GM10266 (cell line): ENCODE results near the gene CAMK2B.

Experiments
- DNase-seq: peaks from one replicate; pipeline ENCODE4 v3.0.0; 2012; ENCODE audit errors: extremely low spot score
- CTCF ChIP-seq: IDR thresholded peaks from 2 replicates; pipeline ENCODE4 v1.5.1; 2012; ENCODE audit warnings: mild to moderate bottlenecking, low read depth; ENCODE audit not compliant: control insufficient read depth, insufficient read depth; ENCODE audit errors: missing control alignments

The CAMK2B gene

DNA sequence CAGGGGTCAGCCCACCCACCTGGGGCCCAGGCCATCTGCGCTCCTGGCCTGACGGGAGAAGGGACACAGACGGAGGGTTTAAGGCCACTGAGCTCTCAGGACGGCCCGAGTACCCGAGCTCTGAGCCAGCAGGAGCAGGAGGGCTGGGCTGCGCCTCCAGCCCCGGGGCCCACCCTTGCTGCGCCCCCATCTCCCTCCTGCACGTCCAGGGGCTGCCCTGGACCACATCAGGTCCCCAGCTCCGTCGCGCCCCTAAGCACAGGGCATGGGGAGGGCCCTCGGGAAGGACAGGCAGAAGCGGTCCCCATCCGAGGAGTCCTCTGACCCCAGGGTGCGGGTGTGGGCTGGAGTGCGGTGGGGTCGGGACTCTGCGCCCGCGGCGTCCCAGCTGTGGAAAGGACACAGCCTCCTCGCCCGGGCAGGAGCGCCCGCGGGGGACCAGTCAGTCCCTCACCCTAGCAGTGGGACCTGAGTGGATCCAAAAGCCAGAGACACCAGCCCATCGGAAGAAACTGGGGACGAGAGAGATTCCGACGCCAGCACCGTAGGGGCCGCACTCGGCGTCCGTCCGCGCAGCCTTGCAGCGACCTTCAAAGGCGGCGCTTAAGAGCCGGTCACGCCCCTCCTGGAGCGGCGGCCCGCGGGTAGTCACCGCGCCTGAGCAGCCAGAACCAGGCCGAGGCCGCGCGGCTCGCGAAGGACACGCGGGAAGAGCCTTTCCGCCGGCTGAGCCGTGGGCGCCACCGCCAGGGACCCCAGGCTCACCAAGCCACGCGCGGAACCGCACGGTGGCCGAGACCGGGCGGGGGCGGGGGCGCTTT is 15.9 kb downstream of the CAMK2B start:
- peak; percentile 51 for DNase-seq
- no peak for TF ChIP-seq CTCF

DNA sequence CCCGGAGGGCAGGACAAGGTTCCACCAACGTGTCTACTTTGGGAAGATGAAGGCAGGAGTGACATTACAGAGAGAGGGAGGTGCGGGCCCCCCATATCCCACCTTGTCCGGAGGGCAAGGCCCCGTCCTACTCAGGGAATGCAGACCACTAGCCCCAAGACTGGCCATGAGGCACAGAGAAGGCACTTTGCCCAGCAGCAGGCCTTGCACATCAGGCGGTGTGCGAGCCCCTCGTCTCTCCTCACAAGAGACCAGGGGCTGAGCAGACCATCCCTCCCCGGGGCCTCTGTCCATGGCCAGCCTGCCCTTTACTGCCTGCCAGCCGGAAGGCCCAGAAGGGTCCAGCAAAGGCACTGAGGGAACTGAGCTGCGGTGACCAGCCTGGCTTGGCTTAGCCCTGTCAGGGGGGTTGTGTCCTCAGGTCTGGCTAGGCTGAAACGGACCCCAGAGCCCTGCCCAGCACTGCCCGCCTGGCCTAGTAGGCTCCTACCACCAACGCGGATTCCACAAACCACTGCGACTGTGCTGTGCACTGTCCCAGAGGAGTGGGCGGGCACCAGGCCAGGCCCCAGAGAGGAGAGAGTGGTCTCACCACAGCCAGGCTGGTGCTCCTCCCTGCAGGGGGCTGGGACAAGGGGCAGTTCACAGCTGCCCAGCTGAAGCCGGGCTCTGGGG is 16.7 kb downstream of the CAMK2B start:
- no peak for TF ChIP-seq CTCF
- peak; percentile 25 for DNase-seq

GRCh38 chr7:44307905-44308595 is 17.3 kb downstream of the CAMK2B start:
- DNase-seq = peak; percentile 19
- TF ChIP-seq CTCF = no peak

DNA sequence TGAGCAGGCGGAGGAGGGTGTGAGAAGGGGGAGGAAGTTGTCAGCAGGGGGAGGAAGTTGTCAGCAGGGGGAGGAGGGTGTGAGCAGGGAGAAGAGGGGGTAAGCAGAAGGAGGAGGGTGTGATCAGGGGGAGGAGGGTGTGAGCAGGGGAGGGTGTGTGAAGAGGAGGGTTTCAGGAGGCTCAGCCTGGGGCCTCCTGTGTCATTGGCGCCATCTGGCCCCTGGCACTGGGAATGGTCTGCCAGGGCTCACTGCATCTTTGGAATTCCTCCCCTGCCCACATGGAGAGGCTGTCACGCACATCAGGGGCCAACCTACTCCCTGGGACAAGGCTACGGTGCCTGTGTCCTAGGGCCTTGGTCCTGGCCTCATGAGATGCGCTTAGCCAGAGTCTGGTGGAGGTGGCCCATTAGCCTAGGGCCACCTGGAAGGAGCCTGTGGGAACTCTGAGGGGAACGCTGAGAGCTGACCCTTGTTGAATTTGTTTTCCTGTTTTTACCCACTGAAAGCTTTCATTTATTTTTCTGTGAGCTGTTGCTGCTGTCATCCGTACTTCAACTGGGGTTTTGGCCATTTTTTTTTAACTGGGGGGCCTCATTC is 18.0 kb downstream of the CAMK2B start:
- TF ChIP-seq CTCF = peak; percentile 38
- peak; percentile 71 for DNase-seq

DNA sequence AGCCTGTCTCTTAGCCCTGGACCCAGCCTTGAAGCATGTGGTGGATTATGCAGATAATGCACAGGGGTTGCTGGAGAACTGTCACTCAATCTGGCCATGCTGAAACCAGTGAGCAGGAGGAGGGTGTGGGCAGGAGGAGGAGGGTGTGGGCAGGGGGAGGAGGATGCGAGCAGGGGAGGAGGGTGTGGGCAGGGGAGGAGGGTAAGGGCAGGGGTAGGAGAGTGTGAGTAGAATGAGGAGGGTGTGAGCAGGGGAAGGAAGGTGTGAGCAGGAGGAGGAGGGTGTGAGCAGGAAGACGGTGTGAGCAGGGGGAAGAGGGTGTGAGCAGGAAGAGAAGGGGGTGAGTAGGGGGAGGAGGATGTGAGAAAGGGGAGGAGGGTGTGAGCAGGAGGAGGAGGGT is 18.8 kb downstream of the CAMK2B start:
- DNase-seq = peak; percentile 15
- no peak for TF ChIP-seq CTCF

- DNase-seq = peak; percentile 34
- TF ChIP-seq CTCF = no peak
These were observed 19.6 kb downstream of the CAMK2B start for GRCh38 chr7:44305564-44306507.
